Hematopoietic multipotent progenitor cell treated with erythropoietin and hydrocortisone succinate and interleukin-3 and kit ligand, for 4 days (in vitro differentiated cells): Measurements from ENCODE around the gene MAGEC1.
"Not testable (repeated sequence)": the region's sequence is repeated elsewhere in the genome, so short reads cannot be mapped to it uniquely, and the experiment has no call there.

Source experiments
- DNase-seq: peaks from one replicate; pipeline ENCODE4 v3.0.0-alpha.2; 2015

MAGEC1 gene

GRCh38 chrX:141903400-141904155 is at the start of gene MAGEC1:
TSS of gene MAGEC1 (plus strand) at chrX:141903894. CDS start at chrX:141905073, 1,179 bp downstream.
- no peak for DNase-seq

DNA sequence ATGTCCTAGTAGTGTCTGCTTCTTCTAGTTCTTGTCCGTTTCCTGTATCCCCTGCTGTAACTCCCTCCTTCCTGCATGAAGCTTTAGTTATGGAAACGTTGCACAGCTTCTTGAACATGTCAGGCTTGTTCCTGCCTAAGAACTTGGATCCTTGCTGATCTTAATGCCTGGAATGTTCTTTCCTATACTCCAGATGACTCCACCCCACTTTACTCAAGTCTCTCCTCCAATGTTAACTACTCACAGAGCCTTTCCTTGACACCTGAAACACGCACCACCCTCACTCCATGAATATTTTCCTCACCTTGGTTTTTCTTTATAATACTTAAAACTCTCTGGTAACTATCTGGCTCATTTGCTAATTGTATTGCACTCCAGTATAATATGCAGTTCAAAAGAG is 46.2 kb upstream of the MAGEC1 start:
- DNase-seq, result no peak

DNA sequence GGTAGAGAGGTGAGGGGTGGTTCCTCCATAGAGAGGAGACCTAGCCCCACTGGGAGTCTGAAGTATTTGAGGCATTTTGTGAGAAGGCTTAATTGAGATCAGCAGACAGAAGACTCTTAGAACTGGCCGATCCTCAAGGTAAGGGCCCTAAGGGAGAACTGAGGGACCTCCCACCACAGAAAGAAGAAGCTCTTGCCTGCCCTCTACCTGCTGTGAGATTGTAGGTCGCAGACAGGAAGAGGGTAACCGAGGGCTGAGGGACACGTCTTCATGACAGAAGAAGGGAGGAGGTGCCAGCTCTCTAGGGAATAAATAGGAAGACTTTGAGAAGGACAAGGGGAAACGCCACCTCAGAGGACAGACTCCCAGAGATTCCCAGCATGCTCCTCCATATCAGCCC is 24.1 kb upstream of the MAGEC1 start:
- no peak for DNase-seq

DNA sequence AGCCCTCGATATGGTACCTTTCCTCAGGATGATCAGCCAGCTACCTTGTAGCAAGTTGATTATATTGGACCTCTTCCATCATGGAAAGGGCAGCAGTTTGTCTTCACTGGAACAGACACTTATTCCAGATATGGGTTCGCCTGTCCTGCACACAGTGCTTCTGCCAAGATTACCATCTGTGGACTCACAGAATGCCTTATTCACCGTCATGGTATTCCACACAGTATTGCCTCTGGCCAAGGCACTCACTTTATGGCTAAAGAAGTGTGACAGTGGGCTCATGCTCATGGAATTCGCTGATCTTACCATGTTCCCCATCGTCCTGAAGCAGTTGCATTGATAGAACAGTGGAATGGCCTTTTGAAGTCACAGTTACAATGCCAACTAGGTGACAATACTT is 14.9 kb upstream of the MAGEC1 start:
- not testable (repeated sequence) for DNase-seq

DNA sequence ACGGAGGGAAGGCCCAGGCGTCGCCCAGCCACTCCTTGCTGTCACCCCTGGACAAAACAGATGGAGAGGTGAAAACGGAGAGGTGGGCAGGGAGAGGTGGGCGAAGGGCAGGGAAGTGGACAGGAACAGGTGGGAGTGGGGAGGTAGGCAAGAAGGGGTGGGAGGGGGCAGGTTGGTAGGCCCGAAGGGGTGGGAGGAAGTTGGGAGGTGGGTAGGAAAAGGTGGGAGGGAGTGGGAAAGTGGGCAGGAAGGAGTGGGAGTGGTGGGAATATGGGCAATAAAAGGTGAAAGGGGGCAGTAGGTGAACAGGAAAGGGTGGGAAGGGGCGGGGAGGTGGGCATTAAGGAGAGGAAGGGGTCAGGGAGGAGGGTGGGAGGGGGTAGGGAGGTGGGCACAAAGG is 9.0 kb upstream of the MAGEC1 start:
- DNase-seq, result no peak

- no peak for DNase-seq
These were observed 6.0 kb upstream of the MAGEC1 start for GRCh38 chrX:141897690-141898089.

- no peak for DNase-seq
These were observed 1.3 kb upstream of the MAGEC1 start for GRCh38 chrX:141902366-141902765.

- no peak for DNase-seq
These were observed 568 bp downstream of the MAGEC1 start for GRCh38 chrX:141904262-141904661.

DNA sequence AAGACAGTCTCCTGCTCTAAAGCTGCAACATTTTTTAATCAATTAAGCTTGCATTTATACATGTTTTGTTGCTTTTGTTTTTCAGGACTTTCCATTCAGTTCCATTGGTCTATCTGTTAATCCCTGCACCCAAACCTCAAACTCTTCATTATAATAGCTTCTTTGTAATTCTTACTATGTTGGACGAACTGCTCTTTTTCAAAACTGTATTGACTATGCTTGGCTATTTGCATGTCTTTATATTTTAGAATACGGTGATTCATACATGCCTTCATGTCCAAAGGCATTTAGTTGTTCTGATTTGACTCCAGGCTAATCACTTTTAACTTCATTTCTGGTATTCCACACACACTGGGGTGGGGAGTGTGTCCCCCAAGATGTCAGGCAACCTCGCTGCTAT is 14.1 kb downstream of the MAGEC1 start:
- DNase-seq, result no peak

DNA sequence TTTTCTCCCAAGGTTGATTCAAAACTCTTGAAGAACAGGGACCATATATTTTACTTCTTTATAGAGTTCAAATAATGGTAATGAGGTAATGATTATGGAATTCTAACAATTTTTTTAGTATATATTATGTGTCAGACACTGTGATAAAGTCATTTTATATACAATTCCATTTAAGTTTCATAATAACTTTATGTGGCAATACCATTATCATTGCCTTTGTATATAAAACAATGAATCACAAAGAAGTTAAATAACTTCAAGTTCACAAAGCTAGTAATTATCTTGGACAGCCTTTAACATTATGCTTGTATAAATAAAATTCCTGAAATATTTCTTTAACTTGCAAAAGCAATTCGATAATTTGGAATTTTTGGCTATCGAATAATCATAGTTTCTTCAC is 20.6 kb downstream of the MAGEC1 start:
- no peak for DNase-seq

- no peak for DNase-seq
These were observed 24.7 kb downstream of the MAGEC1 start for GRCh38 chrX:141928432-141928831.

DNA sequence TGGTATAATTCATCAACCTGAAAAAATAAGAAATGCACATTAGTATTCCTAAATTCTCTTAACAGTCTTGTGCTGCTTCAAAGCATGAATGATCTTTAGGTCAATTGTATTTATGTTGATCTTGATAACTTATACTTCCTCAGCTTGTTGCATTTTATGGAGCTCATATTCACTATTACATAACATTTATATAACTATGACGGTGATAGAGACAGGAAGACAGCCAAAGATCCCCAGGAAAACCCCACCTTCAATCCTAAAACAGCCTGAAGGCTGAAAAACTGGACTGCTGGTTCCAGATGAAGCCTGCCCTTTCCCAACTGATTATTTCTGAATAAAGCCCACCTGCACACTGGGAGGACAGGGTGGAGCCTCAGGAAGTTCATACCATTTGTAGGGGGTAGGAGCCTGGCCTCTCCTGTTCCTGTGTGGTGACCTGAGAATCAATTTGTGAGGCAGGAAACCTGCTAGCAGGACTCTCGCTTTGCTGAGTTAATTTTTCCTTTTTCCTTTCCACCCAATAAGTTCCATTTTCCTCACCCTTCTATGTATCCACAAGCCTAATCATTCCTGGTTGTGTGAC is 30.5 kb downstream of the MAGEC1 start:
- no peak for DNase-seq

DNA sequence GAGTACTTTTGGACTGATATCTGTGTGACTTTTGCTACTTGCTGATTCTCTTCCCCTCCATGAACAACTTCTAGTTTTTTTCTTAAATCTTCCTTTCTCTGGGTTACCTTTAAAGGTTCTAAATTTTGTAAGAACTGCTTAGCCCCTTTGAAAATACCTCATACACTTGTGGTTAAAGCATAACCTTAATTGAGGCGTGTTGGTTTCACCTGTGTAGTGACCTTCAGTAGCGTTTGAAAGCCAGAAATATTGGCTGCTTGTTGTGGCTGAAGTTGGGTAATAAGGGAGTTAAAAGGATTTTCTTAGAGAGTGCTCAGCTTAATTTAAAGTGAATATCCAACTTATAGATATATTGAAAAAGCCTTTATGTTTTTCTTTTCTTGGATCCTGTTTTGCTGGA is 32.0 kb downstream of the MAGEC1 start:
- no peak for DNase-seq

GRCh38 chrX:141936080-141936479 is 32.4 kb downstream of the MAGEC1 start:
- no peak for DNase-seq

DNA sequence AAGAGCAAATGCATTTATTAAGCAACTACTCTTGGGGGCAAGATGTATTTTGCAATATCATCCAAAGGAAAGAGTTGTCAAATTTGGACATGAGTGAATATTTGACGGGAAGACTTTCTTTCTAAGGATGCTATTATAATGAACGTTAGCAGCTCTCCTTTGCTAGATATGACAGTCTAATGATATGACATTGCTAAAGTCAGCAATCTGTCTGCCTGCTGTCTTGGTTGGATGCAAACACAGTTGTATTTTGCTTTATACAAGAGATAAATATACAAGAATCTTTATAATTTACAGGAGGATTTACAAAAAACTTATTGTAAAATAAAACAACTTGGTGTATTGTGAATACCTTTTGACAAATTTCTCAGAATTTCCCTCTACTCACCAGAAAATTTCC is 37.5 kb downstream of the MAGEC1 start:
- no peak for DNase-seq

DNA sequence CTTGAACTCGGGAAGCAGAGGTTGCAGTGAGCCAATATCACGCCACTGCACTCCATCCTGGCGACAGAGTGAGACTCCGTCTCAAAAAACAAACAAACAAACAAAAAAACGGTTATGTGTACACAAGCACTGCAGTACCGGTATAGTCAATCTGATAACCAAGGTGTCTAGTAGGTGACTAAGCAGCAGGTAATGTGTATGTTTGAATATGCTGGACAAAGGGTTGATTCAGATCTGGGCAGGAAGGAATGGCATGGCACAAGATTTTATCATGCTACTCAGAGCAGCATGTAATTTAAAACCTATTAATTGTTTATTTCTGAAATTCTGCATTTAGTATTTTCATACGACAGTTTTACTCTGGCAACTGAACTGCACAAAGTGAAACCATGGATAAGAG is 41.7 kb downstream of the MAGEC1 start:
- no peak for DNase-seq

GRCh38 chrX:141947350-141947749 is 43.7 kb downstream of the MAGEC1 start:
- no peak for DNase-seq

DNA sequence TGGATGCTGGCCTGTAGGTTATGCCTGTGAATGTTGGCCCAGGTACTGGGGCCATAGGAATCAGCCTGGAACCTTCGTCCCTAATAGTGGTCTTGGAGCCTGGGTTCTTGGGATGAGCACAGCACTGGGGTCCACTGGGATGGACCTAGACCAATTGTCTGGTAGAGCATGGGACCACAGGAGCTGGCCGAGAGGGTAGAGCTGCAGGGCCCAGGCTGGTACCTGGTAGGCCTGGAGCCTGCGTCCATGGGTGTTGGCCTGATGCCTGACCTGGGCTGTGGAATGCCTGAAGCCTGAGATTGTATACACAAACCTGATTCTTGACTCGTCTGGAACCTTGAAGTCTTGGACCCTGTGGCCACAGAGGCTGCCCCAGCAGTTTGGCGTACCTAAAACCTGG is 48.9 kb downstream of the MAGEC1 start:
- DNase-seq, result no peak

DNA sequence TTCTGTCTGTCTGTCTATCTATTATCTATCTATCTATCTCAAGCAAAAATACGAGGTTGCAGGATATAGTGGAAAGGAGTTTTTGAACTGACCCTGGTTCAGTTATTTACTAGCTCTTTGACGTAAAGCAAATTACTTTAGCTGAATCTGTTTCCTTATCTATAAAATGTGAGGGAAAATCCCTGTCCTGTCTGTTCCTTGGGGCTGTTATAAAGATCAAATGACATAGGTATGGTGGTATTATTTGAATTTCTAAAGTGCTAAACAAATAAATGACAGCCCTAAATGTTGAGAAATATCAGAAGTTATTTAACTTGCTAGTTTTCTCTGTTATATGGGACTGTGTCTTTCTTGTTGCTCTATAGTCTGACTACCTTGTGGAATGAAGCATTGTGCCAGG is 55.0 kb downstream of the MAGEC1 start:
- DNase-seq, result no peak
